GM10266 (cell line): Measurements from ENCODE around the gene SGK1.

ENCODE experiments used
- DNase-seq: peaks from one replicate; pipeline ENCODE4 v3.0.0; 2012; ENCODE audit errors: extremely low spot score
- CTCF ChIP-seq: IDR thresholded peaks from 2 replicates; pipeline ENCODE4 v1.5.1; 2012; ENCODE audit warnings: mild to moderate bottlenecking, low read depth; ENCODE audit not compliant: control insufficient read depth, insufficient read depth; ENCODE audit errors: missing control alignments

Gene SGK1

DNA sequence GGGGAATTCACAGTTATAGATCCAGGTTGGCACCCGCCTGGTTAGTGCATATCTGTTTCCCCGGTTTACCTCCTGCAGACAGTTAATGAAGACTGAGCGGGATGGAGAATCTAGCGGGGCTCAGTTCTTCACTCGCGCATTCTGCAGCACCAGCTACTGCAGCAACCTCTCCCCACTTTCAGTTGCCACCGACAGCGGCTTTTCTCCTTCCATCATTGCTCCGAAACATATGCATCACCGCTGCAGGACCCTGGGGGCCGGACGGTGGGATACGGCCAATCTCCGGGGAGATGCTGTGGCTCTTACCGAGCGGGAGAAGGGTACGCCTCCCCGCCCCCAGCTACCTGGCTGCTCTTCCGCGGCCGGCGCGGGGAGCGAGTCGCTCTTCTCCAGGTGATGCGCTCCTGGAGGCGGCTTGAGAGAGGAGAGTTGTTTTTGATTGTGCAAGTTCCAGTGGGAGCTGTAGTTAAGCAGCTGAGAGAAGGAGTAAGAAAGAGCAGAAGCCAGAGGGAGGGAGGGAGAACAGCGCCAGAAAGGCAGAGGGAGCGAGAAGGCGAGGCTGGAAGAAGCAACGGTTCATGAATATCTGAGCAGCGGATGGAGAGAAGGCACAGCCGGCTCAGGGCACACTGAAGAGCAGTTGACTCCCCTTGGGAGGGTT, at the start of gene SGK1:
TSS of gene SGK1 (minus strand) at position 642 of the 661 bp plus-strand sequence. CDS start 652 bp downstream, outside the sequence.
- no peak for TF ChIP-seq CTCF
- no peak for DNase-seq

GRCh38 chr6:134363323-134364039, 45.6 kb upstream of the SGK1 start:
- no peak for TF ChIP-seq CTCF
- DNase-seq: no peak

- DNase-seq: no peak
- no peak for TF ChIP-seq CTCF
Measured at GRCh38 chr6:134361011-134361410, 43.1 kb upstream of the SGK1 start.

DNA sequence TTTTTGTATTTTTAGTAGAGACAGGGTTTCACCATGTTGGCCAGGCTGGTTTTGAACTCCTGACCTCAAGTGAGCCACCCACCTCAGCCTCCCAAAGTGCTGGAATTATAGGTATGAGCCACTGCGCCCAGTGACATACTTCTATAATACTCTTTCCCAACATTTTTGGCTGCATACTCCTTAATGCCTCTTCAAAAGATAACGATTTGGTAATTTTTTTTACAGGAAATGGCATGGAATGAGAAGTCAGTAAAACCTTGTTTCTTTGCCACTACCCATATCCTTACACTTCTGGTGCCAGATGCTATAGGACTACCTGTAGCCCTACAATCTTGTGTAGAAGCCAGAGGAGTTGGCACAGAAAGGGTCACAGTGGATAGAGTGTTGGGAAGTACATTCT, 41.4 kb upstream of the SGK1 start:
- DNase-seq: no peak
- TF ChIP-seq CTCF: no peak

GRCh38 chr6:134358320-134358719, 40.4 kb upstream of the SGK1 start:
- no peak for DNase-seq
- TF ChIP-seq CTCF: no peak

DNA sequence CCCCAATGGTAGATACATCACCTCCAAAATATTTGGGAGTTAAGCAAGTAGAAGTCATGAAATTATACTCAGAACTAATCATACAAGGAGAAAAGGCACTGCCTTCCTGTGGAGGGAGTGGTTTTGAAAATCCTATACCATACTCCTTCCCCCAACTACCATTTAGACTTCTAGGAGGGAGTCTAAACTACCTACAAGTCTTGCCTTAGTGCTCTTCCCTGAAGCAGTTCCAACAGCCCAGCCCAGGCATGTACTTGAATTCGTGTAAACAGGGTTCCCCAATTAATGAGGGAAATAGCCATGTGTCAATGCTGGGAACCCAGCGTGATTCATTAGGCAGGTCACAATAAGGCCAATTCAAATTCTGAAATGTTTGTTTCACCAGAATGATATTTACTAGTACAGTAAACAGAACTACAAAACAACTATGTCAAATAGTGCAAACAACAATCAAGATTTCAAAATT, 39.1 kb upstream of the SGK1 start:
- no peak for DNase-seq
- no peak for TF ChIP-seq CTCF

- TF ChIP-seq CTCF: no peak
- no peak for DNase-seq
Measured at GRCh38 chr6:134356405-134356804, 38.5 kb upstream of the SGK1 start.
